ENCODE data around the gene NUDT4B. TPM values are rescaled to one million over a fixed set of nuclear protein-coding genes. Genes with fewer than 3 reads are reported as not detected.
"Not testable (repeated sequence)": the region's sequence is repeated elsewhere in the genome, so short reads cannot be mapped to it uniquely, and the experiment has no call there.

NUDT4B gene
- total RNA-seq: under 1 TPM in 1 of 2 experiments, not detected in 1; 0.44 TPM

DNA sequence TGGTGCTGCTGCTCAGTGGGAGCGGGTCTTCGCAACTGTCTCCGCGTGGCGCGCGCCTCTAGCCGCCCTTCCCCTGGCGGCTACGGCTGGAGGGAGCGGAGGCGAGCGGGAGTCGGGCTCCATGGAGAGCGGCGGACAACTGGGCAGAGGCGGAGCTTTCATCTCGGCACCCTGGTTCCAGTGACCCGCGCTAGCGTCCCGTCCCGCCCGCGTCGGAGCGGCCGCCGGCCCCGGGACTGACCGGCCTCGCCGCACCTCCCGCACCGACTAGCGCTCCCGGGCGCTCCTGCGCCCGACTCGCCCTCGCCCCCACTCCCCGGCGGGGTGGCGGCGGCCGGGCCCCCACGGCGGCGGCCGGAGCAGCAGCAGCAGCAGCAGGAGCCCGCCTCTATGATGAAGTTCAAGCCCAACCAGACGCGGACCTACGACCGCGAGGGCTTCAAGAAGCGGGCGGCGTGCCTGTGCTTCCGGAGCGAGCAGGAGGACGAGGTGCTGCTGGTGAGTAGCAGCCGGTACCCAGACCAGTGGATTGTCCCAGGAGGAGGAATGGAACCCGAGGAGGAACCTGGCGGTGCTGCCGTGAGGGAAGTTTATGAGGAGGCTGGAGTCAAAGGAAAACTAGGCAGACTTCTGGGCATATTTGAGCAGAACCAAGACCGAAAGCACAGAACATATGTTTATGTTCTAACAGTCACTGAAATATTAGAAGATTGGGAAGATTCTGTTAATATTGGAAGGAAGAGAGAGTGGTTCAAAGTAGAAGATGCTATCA, at the start of gene NUDT4B:
Gene NUDT4B (plus strand): TSS at position 212 of the 772 bp plus-strand sequence. CDS start 179 bp downstream, at position 391.
- CTCF ChIA-PET, POLR2A ChIA-PET: not testable (repeated sequence)

DNA sequence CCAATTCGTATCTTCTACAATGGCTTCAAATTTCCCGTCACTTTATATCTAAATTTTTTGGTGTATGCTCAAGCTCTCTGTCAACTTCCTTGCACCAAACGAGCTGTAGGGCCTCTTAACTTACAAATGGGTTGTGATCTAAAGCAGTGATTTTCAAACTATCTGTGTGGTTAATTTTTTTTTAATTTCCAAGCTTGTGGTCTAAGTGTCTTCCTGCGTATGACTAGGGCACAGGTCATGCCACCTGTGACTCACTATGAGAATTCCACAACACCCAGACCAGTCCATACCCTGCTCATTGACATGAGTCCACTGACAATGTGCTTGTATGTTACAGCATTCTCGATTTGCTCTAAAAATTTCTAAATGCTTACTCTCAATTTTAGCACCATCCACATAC, 49.2 kb upstream of the NUDT4B start:
- CTCF ChIA-PET, POLR2A ChIA-PET: not testable (repeated sequence)

DNA sequence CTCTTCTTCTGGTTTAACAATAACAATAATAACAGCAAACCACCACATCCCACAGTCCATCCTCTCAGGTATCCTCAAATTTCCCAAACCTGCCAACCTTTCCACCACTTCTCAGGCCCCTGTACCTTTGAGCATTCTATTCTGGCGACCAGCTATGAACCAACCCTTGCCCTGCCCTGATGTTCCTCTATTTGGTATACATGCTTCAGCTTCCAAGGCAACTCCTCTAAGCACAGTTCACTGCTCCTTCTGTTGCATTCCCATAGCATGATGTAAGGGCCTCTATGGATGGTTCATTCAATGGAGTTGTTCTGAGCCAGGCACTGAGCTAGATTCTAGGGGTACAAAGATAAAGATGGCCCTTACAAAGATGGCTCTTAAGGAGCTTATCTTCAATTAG, 46.3 kb upstream of the NUDT4B start:
- POLR2A ChIA-PET, CTCF ChIA-PET: not testable (repeated sequence)

DNA sequence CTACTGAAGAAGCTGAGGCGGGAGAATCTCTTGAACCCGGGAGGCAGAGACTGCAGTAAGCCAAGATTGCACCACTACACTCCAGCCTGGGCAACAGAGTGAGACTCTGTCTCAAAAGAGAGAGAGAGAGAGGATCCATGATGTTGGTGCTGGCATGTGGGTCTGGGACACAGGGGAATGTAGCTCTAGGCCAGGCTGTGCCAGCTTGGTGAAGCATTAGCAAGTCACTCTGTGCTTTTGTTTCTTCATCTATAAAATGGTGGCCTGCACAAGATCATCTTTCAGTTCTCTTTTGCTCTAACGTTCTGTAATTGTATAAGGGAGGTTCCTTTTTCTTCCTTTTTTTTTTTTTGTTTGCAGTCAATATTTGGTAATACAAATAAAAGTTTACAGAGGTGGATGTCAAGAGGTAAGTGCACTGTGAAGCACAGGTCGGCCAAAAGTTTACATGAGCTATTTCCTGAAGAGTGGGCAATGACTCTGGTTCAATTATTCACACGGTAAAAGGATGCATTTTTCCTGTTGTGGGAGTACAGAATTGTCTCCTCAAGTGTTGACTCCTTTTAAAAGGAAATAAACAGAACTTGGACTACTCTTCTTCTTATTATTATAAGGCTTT, 44.5 kb upstream of the NUDT4B start:
- CTCF ChIA-PET, POLR2A ChIA-PET: not testable (repeated sequence)

DNA sequence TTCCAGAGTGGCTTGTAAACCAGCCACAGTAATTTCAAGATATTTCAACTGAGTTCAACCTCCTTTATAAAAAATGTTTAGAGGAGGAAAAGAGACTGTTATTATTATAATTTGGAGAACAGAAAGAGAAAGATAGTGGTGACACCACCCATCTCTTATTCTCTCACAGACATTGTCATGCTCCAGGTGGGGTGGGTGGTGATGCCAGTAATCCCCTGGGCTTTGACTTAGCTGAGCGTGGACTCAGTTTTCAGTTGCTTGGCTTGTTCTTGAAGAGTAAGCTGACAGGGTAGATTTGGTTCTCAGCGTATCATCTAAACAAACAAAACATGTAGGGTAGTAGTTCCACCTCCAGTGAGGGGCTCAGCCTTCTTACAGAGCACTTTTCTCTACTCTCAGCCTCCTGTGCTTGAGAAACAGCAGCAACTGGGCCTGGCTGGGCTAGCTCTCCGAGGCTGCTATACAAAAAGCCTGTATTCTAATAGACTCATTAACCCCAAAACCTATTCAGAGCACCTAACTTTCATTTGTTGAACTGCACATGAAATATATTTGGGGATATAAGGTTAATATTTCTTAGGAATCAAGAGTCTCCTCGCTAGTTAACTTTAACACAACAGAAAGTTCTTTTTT, 43.1 kb upstream of the NUDT4B start:
- CTCF ChIA-PET, POLR2A ChIA-PET: not testable (repeated sequence)

DNA sequence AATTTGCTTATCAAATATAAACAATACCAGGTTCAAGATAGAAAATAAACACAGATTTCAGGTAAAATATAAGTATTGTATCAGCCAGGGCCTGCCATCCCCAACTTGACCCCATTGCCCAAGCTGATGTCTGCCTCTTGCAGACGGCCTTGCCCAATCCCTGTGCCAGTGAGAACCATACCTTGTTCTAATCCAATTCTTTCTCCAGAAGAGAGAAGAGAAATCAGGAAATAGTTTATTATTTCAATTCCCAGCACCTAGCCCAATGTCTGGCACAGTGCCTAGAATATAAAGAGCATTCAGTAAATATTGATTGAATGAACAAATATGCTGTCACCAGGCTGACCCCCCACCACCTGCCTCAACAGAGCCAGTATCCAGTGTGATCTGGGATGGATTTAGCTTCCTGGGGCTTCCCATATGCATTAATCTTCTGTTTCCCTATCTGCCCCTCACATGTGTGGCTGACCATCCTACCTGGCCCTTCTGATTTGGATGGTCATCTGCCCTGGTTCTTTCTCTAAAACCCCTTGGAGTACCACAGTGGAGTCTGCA, 39.7 kb upstream of the NUDT4B start:
- POLR2A ChIA-PET, CTCF ChIA-PET: not testable (repeated sequence)

DNA sequence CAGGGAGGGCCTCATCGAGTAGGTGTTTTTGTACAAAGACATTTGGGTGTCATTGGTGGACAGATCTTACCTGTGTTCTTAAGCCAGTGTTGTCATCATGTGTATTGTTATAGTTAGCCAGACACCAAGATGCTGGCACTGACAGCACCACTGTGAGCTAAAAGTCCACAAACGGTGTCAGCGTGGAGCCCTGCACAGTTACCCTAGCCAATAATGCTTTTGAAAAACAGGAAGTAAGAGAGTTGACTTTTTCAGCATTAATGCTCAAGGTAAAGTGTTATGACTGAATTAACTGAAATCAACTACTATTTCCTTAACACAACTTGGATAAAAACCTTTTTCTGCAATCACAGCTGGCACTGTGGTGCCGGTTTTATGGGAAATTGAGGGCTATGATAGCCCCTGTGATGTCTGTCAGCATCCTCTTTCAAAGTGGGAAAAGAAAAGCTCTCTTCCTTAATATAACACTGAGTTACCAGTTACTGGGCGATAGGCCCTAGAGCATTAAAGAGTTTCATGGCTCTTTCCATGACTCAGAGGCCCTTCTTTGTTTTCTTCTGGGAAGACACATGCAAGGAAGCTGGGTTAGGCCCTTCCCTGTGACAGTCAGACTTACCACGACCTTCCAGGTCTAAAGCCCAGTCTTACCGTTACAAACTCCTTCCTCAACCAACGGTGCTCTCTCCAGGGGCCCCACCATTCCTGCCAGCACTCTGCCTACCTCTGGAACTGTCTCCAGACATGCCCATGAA, 37.6 kb upstream of the NUDT4B start:
- CTCF ChIA-PET: not testable (repeated sequence)

DNA sequence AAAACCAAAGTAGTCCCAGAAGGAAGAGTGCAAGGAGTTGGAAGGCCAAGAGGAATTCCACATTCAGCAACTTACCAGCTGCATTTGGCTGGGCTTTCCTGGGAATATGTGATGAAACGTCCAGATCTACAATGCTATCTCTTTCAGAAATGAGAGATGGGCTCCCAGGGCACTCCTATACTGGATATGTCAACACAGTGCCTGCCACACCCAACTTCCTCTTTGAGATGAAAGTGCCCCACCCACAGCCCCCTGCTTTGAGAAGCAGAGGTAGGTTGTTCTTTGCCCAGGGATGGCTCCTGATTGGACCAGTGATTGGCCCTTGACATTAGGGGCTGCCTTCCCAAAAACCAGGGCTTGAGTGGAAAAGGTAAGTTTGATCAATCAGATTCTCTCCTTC, 36.2 kb upstream of the NUDT4B start:
- CTCF ChIA-PET, POLR2A ChIA-PET: not testable (repeated sequence)

More for the DNA sequence above, 37.6 kb upstream of the NUDT4B start:
- POLR2A ChIA-PET: not testable (repeated sequence)

DNA sequence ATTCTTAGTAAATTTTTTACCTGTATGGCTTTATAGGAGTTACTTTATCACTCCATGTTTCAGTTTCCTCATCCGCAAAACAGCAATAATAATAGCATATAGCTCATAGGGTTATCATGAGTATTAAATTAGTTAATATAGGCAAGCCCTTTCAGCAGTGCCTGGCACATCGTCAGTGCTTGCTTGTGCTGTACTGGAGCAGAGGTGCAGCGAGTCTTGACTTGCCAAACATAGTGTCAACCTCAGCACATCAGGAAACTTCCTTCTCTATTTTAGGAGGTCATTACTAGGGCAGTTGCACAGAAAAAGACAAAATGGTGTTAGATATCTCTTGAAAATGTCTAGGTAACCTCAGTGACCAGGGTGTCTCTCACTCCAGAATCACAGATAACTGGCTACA, 33.1 kb upstream of the NUDT4B start:
- CTCF ChIA-PET, POLR2A ChIA-PET: not testable (repeated sequence)

DNA sequence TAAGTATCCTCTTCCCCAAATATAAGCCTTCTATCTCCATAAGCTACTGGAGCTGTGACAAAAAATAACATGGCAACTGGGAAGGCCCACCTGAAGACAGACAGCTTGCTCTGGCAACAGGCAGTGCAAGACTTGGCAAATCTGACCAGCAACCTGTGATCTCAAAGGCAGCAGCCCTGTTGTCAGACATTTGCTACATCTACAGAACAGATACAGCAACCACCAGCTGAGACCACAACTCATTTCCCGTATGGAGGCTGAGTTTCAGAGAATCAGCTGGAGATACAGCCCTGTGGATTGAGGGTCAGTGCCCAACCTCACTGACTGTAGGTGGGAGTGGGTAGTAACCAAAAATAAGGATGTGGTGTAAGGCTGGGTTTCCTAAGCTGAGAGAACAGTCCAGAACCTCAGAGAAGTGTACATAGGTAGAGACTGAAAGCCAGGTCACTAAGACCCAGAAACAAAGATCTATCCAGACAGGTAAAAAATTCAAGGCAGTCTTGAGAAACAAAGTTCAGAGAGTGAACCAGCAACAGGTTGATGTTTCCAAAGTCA, 31.5 kb upstream of the NUDT4B start:
- POLR2A ChIA-PET: not testable (repeated sequence)

DNA sequence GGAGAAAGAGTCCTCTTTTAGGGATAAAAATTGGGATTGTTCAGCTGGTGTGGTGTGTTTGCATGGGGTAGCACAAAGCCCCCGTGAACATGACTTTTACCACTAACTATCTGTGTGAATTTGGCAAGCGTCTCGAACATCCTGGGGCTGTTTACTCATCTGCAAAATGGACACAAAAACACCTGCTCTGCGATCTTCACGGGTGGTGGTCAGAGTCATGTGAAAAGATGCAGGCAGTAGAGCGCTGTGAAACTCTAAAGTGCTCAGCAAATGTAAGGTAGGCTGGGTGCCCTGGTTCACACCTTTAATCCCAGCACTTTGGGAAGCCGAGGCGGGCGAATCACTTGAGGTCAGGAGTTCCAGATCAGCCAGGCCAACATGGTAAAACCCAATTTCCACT, 27.7 kb upstream of the NUDT4B start:
- POLR2A ChIA-PET, CTCF ChIA-PET: not testable (repeated sequence)

More for the DNA sequence above, 31.5 kb upstream of the NUDT4B start:
- CTCF ChIA-PET: not testable (repeated sequence)

DNA sequence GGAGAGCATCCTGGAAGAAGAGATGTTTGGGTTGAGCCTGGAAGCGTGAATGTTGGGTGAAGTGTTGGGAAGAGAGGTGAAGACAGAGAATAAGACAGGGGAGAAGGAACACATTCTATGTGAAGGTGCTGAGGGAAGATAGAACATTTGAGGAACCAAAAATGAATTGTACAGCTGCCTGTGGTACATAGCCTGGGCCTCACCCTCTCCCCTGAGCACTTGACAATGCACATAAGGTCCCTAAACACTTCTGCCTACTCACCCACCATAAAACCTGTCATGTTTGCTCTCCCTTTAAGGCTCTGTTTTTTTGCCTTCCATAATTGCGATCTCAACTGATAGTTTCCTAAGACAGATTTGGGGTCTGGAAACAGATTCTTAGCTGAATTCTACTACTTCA, 25.8 kb upstream of the NUDT4B start:
- POLR2A ChIA-PET, CTCF ChIA-PET: not testable (repeated sequence)

DNA sequence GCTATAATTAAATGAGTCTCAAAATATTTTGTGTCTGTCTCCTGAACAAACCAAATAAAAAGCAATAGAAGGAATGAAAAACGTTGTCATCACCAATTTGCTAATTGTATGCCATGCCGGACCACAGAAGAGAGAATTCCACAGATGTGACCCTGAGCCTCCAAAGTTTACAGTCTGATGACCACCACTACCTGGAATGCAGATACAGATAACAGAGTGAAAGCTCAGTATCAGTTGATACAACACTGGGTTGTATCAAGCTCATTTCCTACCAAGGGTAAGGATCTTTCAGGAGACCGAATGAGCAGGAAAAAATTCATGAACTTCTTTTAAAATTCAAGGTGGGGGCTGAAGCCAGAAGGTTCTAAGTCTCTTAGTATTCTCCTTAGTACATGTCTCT, 25.1 kb upstream of the NUDT4B start:
- POLR2A ChIA-PET, CTCF ChIA-PET: not testable (repeated sequence)

DNA sequence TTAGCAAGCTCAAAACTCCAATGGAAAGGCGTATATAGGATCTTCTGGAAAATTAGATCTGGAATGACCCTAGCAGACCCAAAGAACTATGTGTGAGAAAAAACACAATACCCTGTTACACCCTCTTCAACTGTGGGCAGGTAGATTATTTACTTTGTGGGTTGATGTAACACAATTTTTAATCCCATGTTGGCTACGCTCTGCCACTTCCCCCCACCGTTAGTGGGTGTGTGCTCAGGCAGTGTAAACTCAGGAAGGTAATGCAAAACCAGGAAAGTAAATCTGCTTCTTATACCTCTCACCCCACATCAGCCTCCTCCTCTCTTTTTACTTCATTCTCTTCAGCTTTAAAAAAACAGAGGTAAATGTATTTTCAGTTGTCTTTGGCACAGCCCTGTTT, 23.7 kb upstream of the NUDT4B start:
- POLR2A ChIA-PET, CTCF ChIA-PET: not testable (repeated sequence)

DNA sequence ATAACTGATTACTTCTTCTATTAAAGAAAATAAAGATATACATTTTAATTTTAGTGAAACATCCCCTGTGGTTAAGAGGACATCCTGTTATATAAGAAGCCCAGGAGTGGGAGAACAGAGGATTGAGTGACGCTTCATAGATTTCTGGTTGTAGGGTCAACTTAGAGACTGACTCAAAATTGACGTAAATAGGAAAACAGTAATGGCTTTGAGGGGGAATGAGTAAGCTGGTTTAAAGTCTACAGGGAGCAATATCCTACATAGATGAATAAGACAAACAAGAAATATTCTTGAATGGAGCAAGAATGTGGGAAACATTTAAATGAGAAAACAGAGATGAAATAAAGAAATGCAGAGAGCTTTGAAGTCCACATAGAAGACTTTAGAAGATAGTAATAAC, 20.7 kb upstream of the NUDT4B start:
- POLR2A ChIA-PET, CTCF ChIA-PET: not testable (repeated sequence)

DNA sequence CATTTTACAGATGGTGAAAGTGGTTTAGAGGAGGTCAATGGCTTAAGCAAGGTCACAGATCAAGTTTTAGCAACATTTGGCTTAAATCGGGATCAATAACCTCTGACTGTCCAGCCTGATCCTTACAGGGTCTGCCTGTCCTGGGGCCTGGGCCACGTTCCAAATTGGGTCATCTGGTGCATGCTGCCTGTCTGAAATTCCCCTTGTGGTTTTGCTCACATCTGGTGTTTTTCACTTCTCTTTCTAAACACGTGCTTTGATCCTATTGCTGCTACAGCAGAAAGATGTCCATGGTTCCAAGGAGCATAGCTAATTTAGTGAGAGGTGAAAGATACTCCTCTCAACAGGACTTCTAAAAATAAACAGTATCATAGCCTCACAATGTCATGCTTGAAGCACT, 19.4 kb upstream of the NUDT4B start:
- CTCF ChIA-PET: not testable (repeated sequence)

DNA sequence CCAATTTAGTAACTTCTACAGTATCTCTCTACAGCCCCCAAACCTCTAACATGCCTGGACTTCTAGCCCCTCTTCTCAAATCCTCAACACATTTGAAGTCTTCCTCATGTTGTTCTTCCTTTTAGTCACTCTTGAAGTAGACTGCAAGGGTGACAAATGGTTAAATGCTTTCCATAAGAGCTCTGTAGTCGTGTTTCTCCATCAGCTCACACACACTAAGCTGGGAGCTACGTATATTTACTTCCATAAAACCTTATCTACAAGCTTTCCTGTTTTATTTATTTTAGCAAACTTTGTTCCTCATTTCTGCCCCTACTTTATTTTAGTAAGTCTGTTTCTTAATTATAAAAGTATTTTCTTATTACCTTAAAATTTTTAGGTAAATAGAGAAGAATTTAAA, 19.0 kb upstream of the NUDT4B start:
- POLR2A ChIA-PET, CTCF ChIA-PET: not testable (repeated sequence)

More for the DNA sequence above, 19.4 kb upstream of the NUDT4B start:
- POLR2A ChIA-PET: not testable (repeated sequence)

DNA sequence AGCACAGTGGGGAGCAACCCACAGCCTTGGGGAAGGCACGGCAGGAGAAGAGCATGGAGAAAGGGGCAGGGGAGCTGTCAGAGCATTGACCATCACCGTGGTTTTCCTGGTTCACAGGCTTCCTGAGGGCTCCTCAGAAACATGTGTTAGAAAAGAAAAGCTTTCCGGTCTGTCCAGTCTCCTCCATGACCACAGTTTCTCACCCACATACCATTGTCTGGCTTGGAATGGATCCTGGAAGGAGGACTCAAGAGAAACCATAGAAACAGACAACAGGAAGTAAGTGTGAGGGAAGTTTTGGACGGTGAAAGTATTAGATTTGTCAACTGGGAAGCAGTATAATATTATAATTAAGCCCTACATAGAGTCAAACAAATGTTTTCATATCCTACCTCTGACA, 16.3 kb upstream of the NUDT4B start:
- CTCF ChIA-PET, POLR2A ChIA-PET: not testable (repeated sequence)

DNA sequence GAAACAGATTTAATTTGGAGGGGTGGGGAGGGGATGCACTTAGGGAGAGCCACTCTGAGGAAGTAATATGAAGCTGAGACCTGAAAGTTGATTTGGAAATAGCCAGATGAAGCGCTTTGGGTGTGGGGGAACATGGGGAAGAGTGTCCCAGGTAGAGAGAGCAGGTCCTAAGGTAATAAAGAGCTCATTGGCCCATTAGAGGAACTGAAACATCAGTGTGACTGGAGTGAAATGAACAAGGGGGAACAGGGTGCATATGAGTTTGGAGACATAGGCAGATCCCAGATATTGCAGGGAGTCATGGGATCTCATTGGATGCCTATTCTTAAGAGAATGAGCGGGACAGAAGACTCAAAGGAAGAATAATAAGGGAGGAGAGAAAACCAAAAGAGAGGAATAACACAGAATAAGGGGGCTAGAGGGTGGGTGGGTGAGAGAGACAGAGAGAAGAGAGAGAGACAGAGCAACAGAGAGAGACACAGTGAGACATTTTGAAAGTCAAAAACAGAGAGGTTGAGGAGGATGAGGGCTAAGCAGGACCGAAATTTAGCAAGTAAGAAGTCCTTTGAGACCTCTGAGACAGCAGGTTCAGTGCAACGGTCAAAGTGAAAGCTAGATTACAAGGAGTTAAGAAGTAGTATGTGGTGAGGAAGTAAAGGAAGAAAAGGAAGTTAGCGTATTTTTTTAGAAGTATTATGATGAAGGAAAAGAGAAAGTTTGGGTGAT, 14.8 kb upstream of the NUDT4B start:
- POLR2A ChIA-PET, CTCF ChIA-PET: not testable (repeated sequence)

DNA sequence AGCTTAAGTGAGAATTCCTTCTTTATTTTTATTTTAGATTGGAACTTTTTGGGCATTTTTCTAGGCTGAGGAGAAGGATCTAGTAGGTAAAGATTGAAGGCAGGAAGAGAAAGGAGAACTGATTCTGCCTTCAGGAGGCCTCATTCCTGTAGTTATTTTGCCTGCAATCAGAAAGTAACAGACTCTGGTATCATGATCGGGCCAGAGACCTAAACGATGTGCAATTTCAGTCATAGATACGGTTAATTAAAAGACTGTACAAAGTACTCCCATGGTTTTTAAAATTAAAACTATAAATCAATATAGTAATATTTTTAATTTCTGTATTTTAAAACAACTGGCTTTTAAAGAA, 14.3 kb upstream of the NUDT4B start:
- POLR2A ChIA-PET, CTCF ChIA-PET: not testable (repeated sequence)
